ENCODE data around the gene HDLBP.

HDLBP gene

GRCh38 chr2:241182531-241183133, 132.8 kb downstream of the HDLBP start:
- H3K4me1 ChIP-seq, result no peaks in the 10 kb centered on the region
- no peak overlapping the region for H3K27ac ChIP-seq
- no peaks in the 10 kb centered on the region for H3K9me3 ChIP-seq (ENCODE audit: control insufficient read depth, low read length)
- H2AFZ ChIP-seq, result no peak overlapping the region
- H3K79me2 ChIP-seq, result no peaks in the 10 kb centered on the region
- H3K9ac ChIP-seq, result no peak overlapping the region
- TF ChIP-seq, protein P1, sequence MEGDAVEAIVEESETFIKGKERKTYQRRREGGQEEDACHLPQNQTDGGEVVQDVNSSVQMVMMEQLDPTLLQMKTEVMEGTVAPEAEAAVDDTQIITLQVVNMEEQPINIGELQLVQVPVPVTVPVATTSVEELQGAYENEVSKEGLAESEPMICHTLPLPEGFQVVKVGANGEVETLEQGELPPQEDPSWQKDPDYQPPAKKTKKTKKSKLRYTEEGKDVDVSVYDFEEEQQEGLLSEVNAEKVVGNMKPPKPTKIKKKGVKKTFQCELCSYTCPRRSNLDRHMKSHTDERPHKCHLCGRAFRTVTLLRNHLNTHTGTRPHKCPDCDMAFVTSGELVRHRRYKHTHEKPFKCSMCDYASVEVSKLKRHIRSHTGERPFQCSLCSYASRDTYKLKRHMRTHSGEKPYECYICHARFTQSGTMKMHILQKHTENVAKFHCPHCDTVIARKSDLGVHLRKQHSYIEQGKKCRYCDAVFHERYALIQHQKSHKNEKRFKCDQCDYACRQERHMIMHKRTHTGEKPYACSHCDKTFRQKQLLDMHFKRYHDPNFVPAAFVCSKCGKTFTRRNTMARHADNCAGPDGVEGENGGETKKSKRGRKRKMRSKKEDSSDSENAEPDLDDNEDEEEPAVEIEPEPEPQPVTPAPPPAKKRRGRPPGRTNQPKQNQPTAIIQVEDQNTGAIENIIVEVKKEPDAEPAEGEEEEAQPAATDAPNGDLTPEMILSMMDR (IDR thresholded peaks at IDR 0.05), result no peak
- no peak overlapping the region for H3K4me3 ChIP-seq (ENCODE audit: low read depth, low read length)
- no peak overlapping the region for H3K4me2 ChIP-seq (ENCODE audit: low read length)
- H3K27me3 ChIP-seq (ENCODE audit: control insufficient read depth, insufficient read depth, low read length), result no peaks in the 10 kb centered on the region
- no peaks in the 10 kb centered on the region for H3K36me3 ChIP-seq (ENCODE audit: control insufficient read depth, insufficient read depth, low read length)

- Histone ChIP-seq H3K27ac (no peak overlapping the region), H3K79me2 (no peaks in the 10 kb centered on the region), H3K4me1 (no peaks in the 10 kb centered on the region), H3K4me3 (ENCODE audit: low read depth, low read length) (no peak overlapping the region), H2AFZ (no peak overlapping the region), H3K27me3 (ENCODE audit: control insufficient read depth, insufficient read depth, low read length) (no peaks in the 10 kb centered on the region), H3K9ac (no peak overlapping the region), H3K4me2 (ENCODE audit: low read length) (no peak overlapping the region), H3K9me3 (ENCODE audit: control insufficient read depth, low read length) (no peaks in the 10 kb centered on the region), H3K36me3 (ENCODE audit: control insufficient read depth, insufficient read depth, low read length) (no peaks in the 10 kb centered on the region)
- TF ChIP-seq, protein P1 (IDR thresholded peaks at IDR 0.05), result no peak
Observed at GRCh38 chr2:241182126-241182525, 133.3 kb downstream of the HDLBP start.

- no peak overlapping the region for H3K27ac ChIP-seq
- no peaks in the 10 kb centered on the region for H3K4me1 ChIP-seq
- H3K4me2 ChIP-seq (ENCODE audit: low read length), result no peak overlapping the region
- H3K9me3 ChIP-seq (ENCODE audit: control insufficient read depth, low read length), result no peaks in the 10 kb centered on the region
- no peak overlapping the region for H3K4me3 ChIP-seq (ENCODE audit: low read depth, low read length)
- no peaks in the 10 kb centered on the region for H3K36me3 ChIP-seq (ENCODE audit: control insufficient read depth, insufficient read depth, low read length)
- no peak overlapping the region for H2AFZ ChIP-seq
- H3K79me2 ChIP-seq, result no peaks in the 10 kb centered on the region
- H3K27me3 ChIP-seq (ENCODE audit: control insufficient read depth, insufficient read depth, low read length), result no peaks in the 10 kb centered on the region
- no peak overlapping the region for H3K9ac ChIP-seq
- TF ChIP-seq, protein P1 (IDR thresholded peaks at IDR 0.05), result no peak
Observed at GRCh38 chr2:241180495-241180894, 135.0 kb downstream of the HDLBP start.

DNA sequence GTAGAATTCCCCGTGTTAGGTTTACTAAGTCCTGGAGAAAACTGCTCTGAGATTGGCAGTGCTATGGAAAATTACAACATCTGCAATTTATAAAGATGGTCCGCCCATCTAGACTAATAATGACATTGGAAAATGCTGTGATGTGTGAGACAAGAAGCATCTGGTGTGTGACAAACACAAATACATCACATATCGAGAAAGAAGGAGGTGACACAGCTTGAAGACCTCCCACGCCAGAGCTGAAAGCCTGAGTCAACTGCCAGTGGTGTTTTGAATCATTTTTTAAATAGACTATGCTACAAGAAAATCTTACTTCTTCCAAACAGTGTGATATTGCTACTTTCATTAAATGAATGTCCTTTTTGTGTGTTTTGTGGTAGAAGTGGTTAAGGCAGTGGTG, 135.6 kb downstream of the HDLBP start:
- H3K4me3 ChIP-seq (ENCODE audit: low read depth, low read length), result no peak overlapping the region
- no peak overlapping the region for H2AFZ ChIP-seq
- no peak overlapping the region for H3K27ac ChIP-seq
- no peaks in the 10 kb centered on the region for H3K27me3 ChIP-seq (ENCODE audit: control insufficient read depth, insufficient read depth, low read length)
- H3K4me2 ChIP-seq (ENCODE audit: low read length), result no peak overlapping the region
- TF ChIP-seq, protein P1 (IDR thresholded peaks at IDR 0.05), result no peak
- H3K36me3 ChIP-seq (ENCODE audit: control insufficient read depth, insufficient read depth, low read length), result no peaks in the 10 kb centered on the region
- no peaks in the 10 kb centered on the region for H3K4me1 ChIP-seq
- H3K9ac ChIP-seq, result no peak overlapping the region
- no peaks in the 10 kb centered on the region for H3K79me2 ChIP-seq
- no peaks in the 10 kb centered on the region for H3K9me3 ChIP-seq (ENCODE audit: control insufficient read depth, low read length)

DNA sequence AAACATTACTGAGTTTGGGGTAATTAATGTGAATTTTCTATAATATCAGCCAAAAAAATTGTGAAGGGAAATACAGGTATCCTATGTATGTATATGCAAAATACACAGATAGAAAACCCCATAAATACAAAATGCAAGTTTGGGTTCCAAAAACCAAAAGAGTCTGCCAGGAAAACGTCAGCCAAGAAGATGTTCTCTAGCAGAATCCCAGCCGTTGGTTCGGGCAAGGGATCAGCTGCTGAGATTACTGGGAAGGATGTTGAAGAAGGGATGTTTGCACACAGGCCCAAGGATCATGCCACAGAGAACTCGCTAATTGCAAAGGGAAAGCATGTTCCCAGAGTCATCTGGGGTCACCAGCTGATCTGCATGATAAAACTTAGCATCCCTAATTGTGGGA, 136.5 kb downstream of the HDLBP start:
- no peaks in the 10 kb centered on the region for H3K27me3 ChIP-seq (ENCODE audit: control insufficient read depth, insufficient read depth, low read length)
- H3K27ac ChIP-seq, result no peak overlapping the region
- H3K4me3 ChIP-seq (ENCODE audit: low read depth, low read length), result no peak overlapping the region
- no peaks in the 10 kb centered on the region for H3K9me3 ChIP-seq (ENCODE audit: control insufficient read depth, low read length)
- H2AFZ ChIP-seq, result no peak overlapping the region
- H3K9ac ChIP-seq, result no peak overlapping the region
- no peaks in the 10 kb centered on the region for H3K36me3 ChIP-seq (ENCODE audit: control insufficient read depth, insufficient read depth, low read length)
- H3K4me1 ChIP-seq, result no peaks in the 10 kb centered on the region
- no peak overlapping the region for H3K4me2 ChIP-seq (ENCODE audit: low read length)
- H3K79me2 ChIP-seq, result no peaks in the 10 kb centered on the region
- TF ChIP-seq, protein P1 (IDR thresholded peaks at IDR 0.05), result no peak

All from parathyroid adenoma (tissue), 2 donors.